Loucy (cell line): ENCODE results near the gene NDUFA8.

Source experiments
- EZH2phosphoT487 ChIP-seq: fragments of 200-600 bp; IDR thresholded peaks from 2 replicates; pipeline ENCODE4 v1.6.1; 2018; ENCODE audit warnings: antibody characterized with exemption, mild to moderate bottlenecking, moderate library complexity, borderline replicate concordance
- TF ChIP-seq, protein P1 (sequence below): fragments of 200-600 bp; sonication (generic); conservative IDR thresholded peaks from 2 replicates; pipeline ENCODE4 v1.5.1; 2014; ENCODE audit warnings: mild to moderate bottlenecking, antibody characterized with exemption, low read length

DNA sequence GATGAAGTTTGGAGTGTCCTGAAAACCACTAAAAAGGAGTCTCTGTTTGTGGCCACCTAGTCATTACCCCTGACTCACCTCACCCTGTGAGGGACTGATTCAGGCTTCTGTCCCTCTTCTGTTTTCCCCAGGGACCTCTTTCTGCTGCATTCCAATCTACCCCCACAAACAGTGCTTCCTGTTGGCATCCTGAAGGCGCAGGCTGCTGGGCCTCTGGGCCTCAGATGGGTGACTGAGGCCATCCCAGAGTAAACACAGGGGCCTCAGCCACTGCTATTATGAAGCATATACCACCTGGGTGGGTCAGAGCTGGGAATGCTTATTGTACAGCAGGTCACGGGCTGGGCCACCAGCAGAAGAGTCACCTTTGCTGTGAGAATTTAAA lies 20.1 kb upstream of the NDUFA8 start:
- TF ChIP-seq, protein P1, sequence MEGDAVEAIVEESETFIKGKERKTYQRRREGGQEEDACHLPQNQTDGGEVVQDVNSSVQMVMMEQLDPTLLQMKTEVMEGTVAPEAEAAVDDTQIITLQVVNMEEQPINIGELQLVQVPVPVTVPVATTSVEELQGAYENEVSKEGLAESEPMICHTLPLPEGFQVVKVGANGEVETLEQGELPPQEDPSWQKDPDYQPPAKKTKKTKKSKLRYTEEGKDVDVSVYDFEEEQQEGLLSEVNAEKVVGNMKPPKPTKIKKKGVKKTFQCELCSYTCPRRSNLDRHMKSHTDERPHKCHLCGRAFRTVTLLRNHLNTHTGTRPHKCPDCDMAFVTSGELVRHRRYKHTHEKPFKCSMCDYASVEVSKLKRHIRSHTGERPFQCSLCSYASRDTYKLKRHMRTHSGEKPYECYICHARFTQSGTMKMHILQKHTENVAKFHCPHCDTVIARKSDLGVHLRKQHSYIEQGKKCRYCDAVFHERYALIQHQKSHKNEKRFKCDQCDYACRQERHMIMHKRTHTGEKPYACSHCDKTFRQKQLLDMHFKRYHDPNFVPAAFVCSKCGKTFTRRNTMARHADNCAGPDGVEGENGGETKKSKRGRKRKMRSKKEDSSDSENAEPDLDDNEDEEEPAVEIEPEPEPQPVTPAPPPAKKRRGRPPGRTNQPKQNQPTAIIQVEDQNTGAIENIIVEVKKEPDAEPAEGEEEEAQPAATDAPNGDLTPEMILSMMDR = no peak
- TF ChIP-seq EZH2phosphoT487 = no peak
